ENCODE data around the gene LENG9. TPM values are rescaled to one million over a fixed set of nuclear protein-coding genes. Genes with fewer than 3 reads are reported as not detected.
A peak's percentile ranks its signal among the peaks of the same experiment; 100 is the strongest.

LENG9 gene
- total and polyA plus RNA-seq, 5 donors from 2014 or later, result 0.21 to 3.9 (median 0.53) TPM; not detected in 1

DNA sequence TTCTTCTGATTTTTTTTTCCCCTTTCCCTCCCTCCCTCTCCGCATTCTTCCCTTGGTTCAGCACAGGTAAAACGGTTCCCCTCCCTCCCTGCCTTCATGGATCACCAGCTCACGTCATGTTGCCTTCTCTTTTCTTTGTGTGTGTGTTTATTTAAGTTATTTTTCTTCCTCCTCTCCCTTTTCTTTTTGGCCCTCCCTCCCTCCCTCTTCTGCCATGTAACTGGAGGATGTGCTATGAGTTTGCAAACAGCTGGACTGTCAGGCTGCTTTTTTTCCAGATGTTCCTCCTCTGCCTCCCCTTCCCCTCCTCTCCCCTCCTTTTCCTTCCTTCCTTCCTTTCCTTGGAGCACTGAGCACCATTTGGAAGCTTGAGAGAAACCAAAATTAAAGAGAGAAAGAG is 2.0 kb downstream of the LENG9 start:
- peaks cover 21% of the 10 kb centered on the region for H3K36me3 Mint-ChIP-seq
- H3K4me3 Mint-ChIP-seq, result peak overlapping the region; percentile 41 to 79 (median 72)
- no peaks in the 10 kb centered on the region for H3K9me3 Mint-ChIP-seq
- Histone ChIP-seq H3K9me3 (ENCODE audit: control insufficient read depth in 2 of 2, low read length in 2 of 2) (no peaks in the 10 kb centered on the region), H3K4me3 (ENCODE audit: low read depth, low read length) (no peak overlapping the region), H3K4me1 (ENCODE audit: control insufficient read depth, insufficient read depth, low read length, poor library complexity, severe bottlenecking) (peaks cover 32% of the 10 kb centered on the region), H3K27ac (ENCODE audit: insufficient read depth, low read length, poor library complexity, severe bottlenecking) (no peak overlapping the region), H3K27me3 (ENCODE audit: control insufficient read depth, insufficient read depth, low read length) (no peaks in the 10 kb centered on the region), H3K36me3 (ENCODE audit: control insufficient read depth, insufficient read depth, low read length) (peaks cover 43% of the 10 kb centered on the region)
- no peak overlapping the region for H3K27ac Mint-ChIP-seq
- peaks cover 0 to 46% (median 23%) of the 10 kb centered on the region in 4 donors for H3K4me1 Mint-ChIP-seq
- no peak for ATAC-seq (ENCODE audit: low read depth in 2 of 2)
- no peak for DNase-seq
- H3K27me3 Mint-ChIP-seq, result peaks cover 17% of the 10 kb centered on the region

DNA sequence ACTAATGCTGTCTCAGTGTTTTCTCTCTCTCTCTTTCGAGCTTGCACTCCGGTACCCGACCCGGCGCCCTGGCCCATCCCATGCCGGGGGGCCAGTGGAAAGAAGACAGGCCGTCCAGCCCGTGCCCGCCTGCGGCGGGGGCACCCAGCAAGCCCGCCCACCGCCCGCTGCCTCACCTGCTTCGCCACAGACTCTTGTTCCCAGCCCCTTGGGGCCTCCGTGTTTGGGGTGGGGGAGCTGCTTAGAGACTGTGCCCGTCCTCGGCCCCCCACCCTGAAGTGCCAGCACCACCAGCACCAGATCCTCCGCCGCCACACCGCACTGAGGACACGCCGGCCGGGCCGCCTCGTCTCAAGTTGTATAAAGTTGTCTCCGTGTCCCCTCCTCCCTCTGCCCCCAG is 2.4 kb downstream of the LENG9 start:
- Mint-ChIP-seq H3K36me3 (peaks cover 21% of the 10 kb centered on the region), H3K27me3 (peaks cover 13% of the 10 kb centered on the region), H3K9me3 (no peaks in the 10 kb centered on the region), H3K27ac (no peak overlapping the region), H3K4me3 (peak overlapping the region in 3 of 4 donors; percentile 10 to 69 (median 26)), H3K4me1 (peaks cover 0 to 46% (median 21%) of the 10 kb centered on the region in 4 donors)
- Histone ChIP-seq H3K4me3 (ENCODE audit: low read depth, low read length) (no peak overlapping the region), H3K9me3 (ENCODE audit: control insufficient read depth in 2 of 2, low read length in 2 of 2) (no peaks in the 10 kb centered on the region), H3K4me1 (ENCODE audit: control insufficient read depth, insufficient read depth, low read length, poor library complexity, severe bottlenecking) (peaks cover 32% of the 10 kb centered on the region), H3K27me3 (ENCODE audit: control insufficient read depth, insufficient read depth, low read length) (no peaks in the 10 kb centered on the region), H3K36me3 (ENCODE audit: control insufficient read depth, insufficient read depth, low read length) (peaks cover 47% of the 10 kb centered on the region), H3K27ac (ENCODE audit: insufficient read depth, low read length, poor library complexity, severe bottlenecking) (no peak overlapping the region)
- no peak for ATAC-seq (ENCODE audit: low read depth in 2 of 2)
- DNase-seq, result no peak

DNA sequence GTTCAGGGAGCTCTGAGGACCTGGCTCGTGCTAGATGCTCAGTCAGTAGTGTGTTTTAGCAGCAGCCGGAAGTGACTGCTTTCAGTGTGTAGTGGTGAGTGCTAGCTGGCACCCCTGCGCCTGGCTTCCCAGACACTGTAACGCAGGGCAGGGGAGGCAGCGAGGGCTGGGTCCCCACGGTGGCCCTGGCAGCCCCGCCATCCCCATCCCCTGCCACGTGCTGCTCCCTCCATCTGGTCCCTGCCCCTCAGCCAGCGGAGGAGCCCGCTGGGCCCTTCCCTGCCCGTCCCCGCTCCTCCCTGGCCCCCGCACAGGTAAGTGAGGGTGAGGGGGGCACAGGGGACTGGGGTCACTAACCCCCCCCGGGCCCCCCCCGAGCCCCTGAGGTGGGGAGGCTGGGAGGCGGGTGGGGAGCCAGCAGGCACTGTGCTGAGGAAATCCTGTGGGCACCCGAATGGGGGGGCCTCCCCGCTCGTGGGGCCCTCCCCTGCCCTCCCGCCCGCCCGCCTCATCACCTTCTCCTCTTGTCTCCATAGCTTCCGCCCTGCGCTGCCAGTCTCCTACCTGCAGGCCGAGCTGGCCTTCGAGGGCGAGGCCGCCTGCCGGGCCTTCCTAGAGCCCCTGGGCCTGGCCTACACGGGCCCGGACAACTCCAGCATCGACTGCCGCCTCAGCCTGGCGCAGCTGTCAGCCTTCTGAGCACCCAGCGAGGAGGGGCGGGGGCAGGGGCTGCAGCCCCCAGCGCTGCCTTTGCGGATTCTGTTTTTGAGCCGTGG is 3.2 kb downstream of the LENG9 start:
- Mint-ChIP-seq H3K4me3 (peak overlapping the region in 1 of 4 donors; percentile 55), H3K36me3 (peaks cover 21% of the 10 kb centered on the region), H3K27ac (no peak overlapping the region), H3K9me3 (peaks cover 0 to under 1% (median 0%) of the 10 kb centered on the region in 7 donors), H3K4me1 (peaks cover 0 to 46% (median 21%) of the 10 kb centered on the region in 4 donors), H3K27me3 (peaks cover 9% of the 10 kb centered on the region)
- DNase-seq (no peak), ATAC-seq (ENCODE audit: low read depth in 2 of 2) (no peak)
- Histone ChIP-seq H3K4me3 (ENCODE audit: low read depth, low read length) (no peak overlapping the region), H3K27ac (ENCODE audit: insufficient read depth, low read length, poor library complexity, severe bottlenecking) (no peak overlapping the region), H3K36me3 (ENCODE audit: control insufficient read depth, insufficient read depth, low read length) (peaks cover 55% of the 10 kb centered on the region), H3K27me3 (ENCODE audit: control insufficient read depth, insufficient read depth, low read length) (no peaks in the 10 kb centered on the region), H3K9me3 (ENCODE audit: control insufficient read depth in 2 of 2, low read length in 2 of 2) (no peaks in the 10 kb centered on the region), H3K4me1 (ENCODE audit: control insufficient read depth, insufficient read depth, low read length, poor library complexity, severe bottlenecking) (peaks cover 32% of the 10 kb centered on the region)

DNA sequence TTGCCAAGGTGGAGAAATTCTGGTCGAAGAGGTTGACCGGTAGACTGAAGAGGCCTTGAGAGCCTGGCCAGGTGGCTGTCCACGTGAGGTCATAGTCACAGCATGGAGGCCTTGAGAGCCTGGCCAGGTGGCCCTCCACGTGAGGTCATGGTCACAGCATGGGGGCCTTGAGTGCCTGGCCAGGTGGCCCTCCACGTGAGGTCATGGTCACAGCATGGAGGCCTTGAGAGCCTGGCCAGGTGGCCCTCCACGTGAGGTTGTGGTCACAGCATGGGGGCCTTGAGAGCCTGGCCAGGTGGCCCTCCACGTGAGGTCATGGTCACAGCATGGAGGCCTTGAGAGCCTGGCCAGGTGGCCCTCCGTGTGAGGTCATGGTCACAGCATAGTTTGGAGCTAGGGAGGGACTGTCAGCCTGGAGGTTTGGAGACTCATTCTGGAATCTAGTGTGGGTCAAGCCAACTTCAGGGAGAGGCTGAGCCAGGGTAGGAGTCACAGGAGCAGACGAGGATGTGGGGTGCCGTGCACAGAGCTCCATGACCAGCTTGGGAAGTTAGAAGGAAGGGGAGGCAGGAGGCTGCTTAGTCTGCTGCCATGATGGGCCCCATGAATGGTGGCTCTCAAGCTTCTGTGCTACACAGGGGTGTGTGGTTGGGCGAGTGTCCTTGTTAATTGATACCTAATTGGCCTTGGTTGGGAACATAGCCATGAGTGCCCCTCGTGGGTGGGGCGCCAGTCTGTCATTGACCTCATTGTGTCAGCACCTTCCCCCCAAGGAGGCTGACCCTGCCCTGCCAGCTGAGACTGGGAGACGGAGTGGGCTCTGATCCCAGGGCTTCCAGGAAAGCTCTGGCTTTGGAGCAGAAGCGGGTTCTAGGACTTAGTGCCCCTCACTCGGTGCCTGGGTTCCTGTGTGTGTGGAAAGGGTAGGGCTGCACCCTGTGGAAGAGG is 4.0 kb downstream of the LENG9 start:
- H3K27me3 ChIP-seq (ENCODE audit: control insufficient read depth, insufficient read depth, low read length), result no peaks in the 10 kb centered on the region
- no peaks in the 10 kb centered on the region for H3K9me3 ChIP-seq (ENCODE audit: control insufficient read depth in 2 of 2, low read length in 2 of 2)
- H3K27me3 Mint-ChIP-seq, result peaks cover 9% of the 10 kb centered on the region
- H3K36me3 Mint-ChIP-seq, result peaks cover 21% of the 10 kb centered on the region
- DNase-seq, result no peak
- H3K4me3 Mint-ChIP-seq, result peak overlapping the region in 3 of 4 donors; percentile 55 to 80 (median 79)
- no peak overlapping the region for H3K4me3 ChIP-seq (ENCODE audit: low read depth, low read length)
- H3K27ac ChIP-seq (ENCODE audit: insufficient read depth, low read length, poor library complexity, severe bottlenecking), result no peak overlapping the region
- peak overlapping the region in 2 of 3 donors; percentile 36 to 83 for H3K27ac Mint-ChIP-seq
- H3K9me3 Mint-ChIP-seq, result peaks cover 0 to 1% (median 0%) of the 10 kb centered on the region in 7 donors
- H3K4me1 ChIP-seq (ENCODE audit: control insufficient read depth, insufficient read depth, low read length, poor library complexity, severe bottlenecking), result peaks cover 27% of the 10 kb centered on the region
- peaks cover 0 to 44% (median 21%) of the 10 kb centered on the region in 4 donors for H3K4me1 Mint-ChIP-seq
- ATAC-seq (ENCODE audit: low read depth in 2 of 2), result no peak
- H3K36me3 ChIP-seq (ENCODE audit: control insufficient read depth, insufficient read depth, low read length), result peaks cover 64% of the 10 kb centered on the region

DNA sequence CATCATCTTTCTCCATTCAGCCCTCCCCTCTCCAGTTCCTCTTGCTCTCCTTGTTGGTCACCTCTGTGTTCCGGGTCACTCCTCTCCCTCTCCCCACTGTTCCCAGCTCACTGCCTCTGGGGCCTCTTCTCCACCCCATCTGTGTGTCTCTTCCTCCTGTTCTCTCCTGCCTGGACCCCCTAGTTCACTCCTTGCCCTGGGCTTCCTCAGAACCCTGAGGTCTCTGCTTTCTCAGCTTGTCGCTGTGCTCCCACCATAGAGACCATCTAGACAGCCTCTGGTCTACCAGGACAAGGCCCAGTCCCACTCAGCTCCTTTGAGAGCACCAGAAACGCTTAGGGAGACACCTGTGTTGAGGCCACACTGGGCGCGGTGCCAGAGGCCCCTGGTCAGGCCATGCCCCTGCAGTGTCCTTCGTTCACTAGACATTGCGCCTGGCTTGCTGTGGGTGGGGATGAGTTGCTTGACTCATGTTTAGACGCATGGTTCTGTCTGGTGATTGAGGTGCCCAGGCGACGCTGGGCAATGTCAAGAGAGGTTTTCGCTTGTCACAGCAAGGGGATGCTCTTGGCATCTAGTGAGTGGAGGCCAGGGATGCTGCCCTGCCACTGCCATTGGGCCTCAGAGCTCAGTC is 4.8 kb downstream of the LENG9 start:
- Mint-ChIP-seq H3K27ac (no peak overlapping the region), H3K9me3 (peaks cover 0 to 1% (median 0%) of the 10 kb centered on the region in 7 donors), H3K36me3 (peaks cover 24% of the 10 kb centered on the region), H3K4me1 (peaks cover 0 to 37% (median 18%) of the 10 kb centered on the region in 4 donors), H3K4me3 (peak overlapping the region; percentile 39 to 80 (median 62)), H3K27me3 (peaks cover 3% of the 10 kb centered on the region)
- DNase-seq (no peak), ATAC-seq (ENCODE audit: low read depth in 2 of 2) (no peak)
- peaks cover 72% of the 10 kb centered on the region for H3K36me3 ChIP-seq (ENCODE audit: control insufficient read depth, insufficient read depth, low read length)
- no peaks in the 10 kb centered on the region for H3K27me3 ChIP-seq (ENCODE audit: control insufficient read depth, insufficient read depth, low read length)
- no peak overlapping the region for H3K4me3 ChIP-seq (ENCODE audit: low read depth, low read length)
- no peak overlapping the region for H3K27ac ChIP-seq (ENCODE audit: insufficient read depth, low read length, poor library complexity, severe bottlenecking)
- peaks cover 19% of the 10 kb centered on the region for H3K4me1 ChIP-seq (ENCODE audit: control insufficient read depth, insufficient read depth, low read length, poor library complexity, severe bottlenecking)
- no peaks in the 10 kb centered on the region for H3K9me3 ChIP-seq (ENCODE audit: control insufficient read depth in 2 of 2, low read length in 2 of 2)

DNA sequence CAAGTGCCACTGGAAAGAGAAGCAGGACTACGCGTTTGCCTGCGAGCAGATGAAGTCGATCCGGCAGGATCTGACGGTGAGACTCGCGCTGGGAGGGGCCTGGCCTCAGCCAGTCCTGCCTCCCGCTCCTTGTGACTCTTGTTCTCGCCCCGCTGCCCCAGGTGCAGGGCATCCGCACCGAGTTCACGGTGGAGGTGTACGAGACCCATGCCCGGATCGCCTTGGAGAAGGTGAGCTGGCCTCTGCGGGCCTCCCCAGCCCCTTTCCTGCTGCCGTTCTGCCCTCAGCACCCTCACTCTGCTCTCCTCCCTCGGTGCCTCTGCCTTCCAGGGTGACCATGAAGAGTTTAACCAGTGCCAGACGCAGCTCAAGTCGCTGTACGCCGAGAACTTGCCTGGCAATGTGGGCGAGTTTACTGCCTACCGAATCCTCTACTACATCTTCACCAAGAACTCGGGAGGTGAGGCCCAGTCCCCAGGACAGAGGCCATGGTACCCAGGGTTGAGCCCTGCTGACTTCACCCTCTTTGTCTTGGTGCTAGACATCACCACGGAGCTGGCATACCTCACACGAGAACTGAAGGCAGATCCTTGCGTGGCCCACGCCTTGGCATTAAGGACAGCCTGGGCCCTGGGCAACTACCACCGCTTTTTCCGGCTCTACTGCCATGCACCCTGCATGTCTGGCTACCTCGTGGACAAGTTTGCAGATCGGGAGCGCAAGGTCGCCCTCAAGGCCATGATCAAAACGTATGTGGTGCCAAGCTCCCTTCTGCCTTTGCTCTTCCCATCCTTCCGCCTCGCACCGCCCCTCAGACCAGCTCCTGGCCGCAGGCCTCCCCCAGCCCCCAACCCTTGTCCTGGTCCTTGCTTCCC is 5.6 kb downstream of the LENG9 start:
- Histone ChIP-seq H3K27ac (ENCODE audit: insufficient read depth, low read length, poor library complexity, severe bottlenecking) (no peak overlapping the region), H3K4me1 (ENCODE audit: control insufficient read depth, insufficient read depth, low read length, poor library complexity, severe bottlenecking) (peaks cover 12% of the 10 kb centered on the region), H3K9me3 (ENCODE audit: control insufficient read depth in 2 of 2, low read length in 2 of 2) (no peaks in the 10 kb centered on the region), H3K4me3 (ENCODE audit: low read depth, low read length) (no peak overlapping the region), H3K27me3 (ENCODE audit: control insufficient read depth, insufficient read depth, low read length) (no peaks in the 10 kb centered on the region), H3K36me3 (ENCODE audit: control insufficient read depth, insufficient read depth, low read length) (peaks cover 79% of the 10 kb centered on the region)
- no peaks in the 10 kb centered on the region for H3K27me3 Mint-ChIP-seq
- H3K9me3 Mint-ChIP-seq, result peaks cover 0 to 1% (median 0%) of the 10 kb centered on the region in 7 donors
- ATAC-seq (ENCODE audit: low read depth in 2 of 2) (no peak), DNase-seq (no peak)
- H3K27ac Mint-ChIP-seq, result no peak overlapping the region
- H3K4me1 Mint-ChIP-seq, result peaks cover 4 to 42% (median 19%) of the 10 kb centered on the region in 4 donors
- H3K4me3 Mint-ChIP-seq, result peak overlapping the region in 2 of 4 donors; percentile 50 to 73
- H3K36me3 Mint-ChIP-seq, result peaks cover 31% of the 10 kb centered on the region

Data from CD4-positive, CD25-positive, alpha-beta regulatory T cell (primary cell).